Ramos (cell line): ENCODE measurements around the gene OR10H5.
"Not testable (repeated sequence)": the region's sequence is repeated elsewhere in the genome, so short reads cannot be mapped to it uniquely, and the experiment has no call there.

Experiments
- in situ Hi-C: fragments of 300-500 bp; cut with MboI; formaldehyde crosslinking; loops from one replicate; pipeline ENCODE4 v1.14.3; 2022; ENCODE audit warnings: low sequenced_read_pairs; ENCODE audit not compliant: unreplicated experiment

The OR10H5 gene, protein sequence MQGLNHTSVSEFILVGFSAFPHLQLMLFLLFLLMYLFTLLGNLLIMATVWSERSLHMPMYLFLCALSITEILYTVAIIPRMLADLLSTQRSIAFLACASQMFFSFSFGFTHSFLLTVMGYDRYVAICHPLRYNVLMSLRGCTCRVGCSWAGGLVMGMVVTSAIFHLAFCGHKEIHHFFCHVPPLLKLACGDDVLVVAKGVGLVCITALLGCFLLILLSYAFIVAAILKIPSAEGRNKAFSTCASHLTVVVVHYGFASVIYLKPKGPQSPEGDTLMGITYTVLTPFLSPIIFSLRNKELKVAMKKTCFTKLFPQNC

DNA sequence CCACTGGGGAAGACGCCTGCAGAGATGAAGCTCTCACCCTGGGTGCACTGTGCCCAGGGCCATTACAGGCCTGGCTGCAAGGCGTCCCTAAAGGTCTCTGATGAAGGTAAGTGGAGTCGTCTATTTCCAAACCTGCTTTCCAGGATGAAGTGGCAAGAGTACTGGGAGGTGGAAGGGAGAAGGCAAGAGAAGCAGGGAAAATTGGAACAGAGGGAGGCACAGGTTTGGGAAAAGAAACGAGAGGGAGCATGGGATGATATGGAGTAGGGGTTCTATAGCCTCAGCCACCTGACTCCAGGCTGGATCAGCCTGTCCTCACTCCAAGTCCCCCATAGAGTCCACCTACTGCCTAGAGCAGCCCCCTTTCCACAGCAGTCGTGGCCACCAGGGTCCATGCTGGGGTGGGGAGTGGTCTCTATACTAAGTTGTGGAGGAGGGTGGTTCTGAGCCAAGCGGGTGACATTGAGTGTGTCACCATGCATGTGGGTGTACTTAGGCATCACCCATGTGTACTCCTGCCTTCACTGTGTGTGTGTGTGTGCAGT lies at the start of gene OR10H5:
Gene OR10H5, plus strand, starts transcription at position 51 of the 545 bp plus-strand sequence. CDS start 6,388 bp downstream, outside the sequence.
- in situ Hi-C loops, result no loop called here

DNA sequence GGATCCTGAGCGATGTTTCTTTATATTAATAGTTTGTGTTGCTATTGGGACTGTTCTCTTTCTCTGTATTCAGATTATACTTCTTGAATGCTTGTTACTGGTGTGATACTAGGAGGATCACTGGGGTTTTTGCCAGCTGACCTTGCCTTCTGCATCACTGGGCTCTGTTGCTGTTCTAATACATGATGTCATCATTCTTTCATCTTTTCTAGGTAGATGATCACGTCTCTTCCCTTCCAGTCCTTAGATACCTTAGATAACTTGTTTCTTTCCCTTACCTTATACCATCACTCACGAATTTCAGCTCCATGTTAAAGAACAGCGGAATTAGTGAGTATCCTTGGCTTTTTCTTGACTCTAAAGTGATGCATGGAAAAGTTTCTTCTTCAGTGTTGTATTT lies 49.7 kb upstream of the OR10H5 start, which contains the start of gene OR10H3:
Gene OR10H3, plus strand, starts transcription at position 264 of the 400 bp plus-strand sequence. CDS start 3,408 bp downstream, outside the sequence.
- in situ Hi-C loops, result no loop called here

DNA sequence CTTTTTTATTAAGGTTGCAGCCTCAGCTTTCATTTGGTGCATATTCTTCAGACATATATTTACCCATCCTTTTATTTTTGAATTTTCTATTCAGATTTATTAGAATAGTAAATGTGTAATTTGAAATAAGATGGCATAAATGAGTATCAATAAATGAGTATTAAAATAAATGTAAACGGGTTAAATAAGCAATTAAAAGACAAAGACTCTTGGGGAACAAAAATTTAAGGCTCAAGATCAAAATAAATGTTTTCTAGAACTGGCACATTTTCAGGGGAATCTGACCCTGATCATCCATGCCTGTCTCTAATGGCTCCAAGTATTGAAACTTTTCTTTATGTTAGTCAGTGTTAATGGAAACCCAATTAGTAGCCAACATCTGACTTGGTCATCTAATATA lies 46.7 kb upstream of the OR10H5 start:
- in situ Hi-C loops, result no loop called here

DNA sequence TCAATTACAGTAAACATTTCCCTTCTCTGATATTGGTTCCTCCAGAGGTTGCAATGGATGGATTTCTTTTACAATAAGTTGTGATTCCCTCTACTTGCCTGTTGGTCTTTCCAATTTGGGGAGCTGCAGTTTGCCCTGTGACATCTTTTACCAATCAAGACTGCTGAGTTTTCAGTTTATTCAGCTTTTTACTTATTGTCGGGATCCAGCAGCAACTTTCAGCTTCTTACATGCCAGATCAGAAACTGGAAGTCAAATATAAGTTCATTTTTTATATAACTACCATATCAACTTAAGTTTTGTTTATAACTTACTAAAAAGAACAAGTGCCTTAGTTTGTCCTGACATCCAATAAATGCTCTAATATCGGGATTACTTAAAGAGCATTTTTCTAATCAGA lies 39.2 kb upstream of the OR10H5 start:
- in situ Hi-C loops, result no loop called here

DNA sequence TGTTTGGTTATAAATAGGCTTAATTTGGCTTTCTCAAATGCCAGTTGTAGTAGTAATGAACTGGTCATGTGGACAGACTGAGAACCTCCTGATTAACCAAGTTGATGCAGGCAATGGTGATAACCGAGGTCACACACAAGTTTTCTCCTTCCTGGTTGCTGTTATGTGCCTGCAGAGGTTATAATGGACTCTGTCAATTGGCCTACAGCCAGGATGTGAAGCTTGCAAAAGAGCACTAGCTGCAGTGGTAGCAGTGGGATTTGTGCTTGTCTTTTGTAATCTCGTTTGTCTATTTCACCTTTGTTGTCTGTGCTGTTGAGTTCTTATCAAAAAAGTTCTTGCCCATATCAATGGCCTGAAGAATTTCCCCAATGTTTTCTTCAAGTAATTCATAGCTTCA lies 29.1 kb upstream of the OR10H5 start:
- in situ Hi-C loops, result no loop called here

DNA sequence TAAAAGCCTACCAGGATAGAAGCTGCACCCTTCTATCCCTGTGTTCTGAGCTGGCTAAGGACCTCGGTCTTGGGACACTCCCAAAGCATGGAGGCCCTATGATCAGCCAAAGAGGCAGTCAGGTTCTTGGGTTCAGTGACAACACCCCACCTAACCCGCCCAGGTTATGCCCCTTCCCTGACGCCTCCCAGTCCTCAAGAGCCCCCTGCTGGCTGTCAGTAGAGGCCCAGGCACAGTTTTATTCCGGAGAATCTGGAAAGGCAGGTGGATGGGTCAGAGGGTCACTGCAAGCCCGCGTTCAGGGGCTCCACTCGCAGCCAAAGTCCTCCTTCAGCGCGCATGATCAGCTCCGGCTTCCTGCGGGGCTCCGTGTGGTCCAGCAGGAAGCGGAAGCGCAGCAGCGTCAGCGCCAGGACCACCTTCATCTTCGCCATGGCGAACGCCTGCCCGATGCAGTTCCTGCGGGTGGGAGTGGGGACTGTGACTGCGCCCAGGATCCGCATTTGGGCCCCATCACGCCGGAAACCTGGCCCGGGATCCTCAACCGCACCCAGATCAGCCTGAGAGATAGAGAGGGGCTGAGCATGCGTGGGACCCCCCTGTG lies 27.4 kb upstream of the OR10H5 start:
- in situ Hi-C loops, result no loop called here

DNA sequence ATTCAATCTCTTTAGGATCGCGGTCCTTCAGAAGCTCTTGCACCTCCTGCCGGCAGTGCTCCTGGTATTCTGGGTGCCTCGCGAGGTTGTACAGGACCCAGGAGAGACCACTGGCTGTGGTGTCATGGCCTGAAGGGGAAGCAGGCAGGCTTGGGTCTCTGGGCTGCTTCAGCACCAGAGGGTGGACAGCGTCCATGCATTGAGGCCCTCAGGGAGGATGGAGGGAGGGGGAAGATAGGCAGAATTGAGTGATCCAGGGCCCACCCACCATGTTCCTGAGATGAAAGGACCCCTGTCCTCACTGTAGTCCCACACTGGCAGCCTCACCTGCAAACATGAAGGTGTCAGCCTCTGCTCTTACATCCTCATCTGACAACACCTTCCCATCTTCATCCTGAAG lies 17.9 kb upstream of the OR10H5 start:
- in situ Hi-C loops, result no loop called here

DNA sequence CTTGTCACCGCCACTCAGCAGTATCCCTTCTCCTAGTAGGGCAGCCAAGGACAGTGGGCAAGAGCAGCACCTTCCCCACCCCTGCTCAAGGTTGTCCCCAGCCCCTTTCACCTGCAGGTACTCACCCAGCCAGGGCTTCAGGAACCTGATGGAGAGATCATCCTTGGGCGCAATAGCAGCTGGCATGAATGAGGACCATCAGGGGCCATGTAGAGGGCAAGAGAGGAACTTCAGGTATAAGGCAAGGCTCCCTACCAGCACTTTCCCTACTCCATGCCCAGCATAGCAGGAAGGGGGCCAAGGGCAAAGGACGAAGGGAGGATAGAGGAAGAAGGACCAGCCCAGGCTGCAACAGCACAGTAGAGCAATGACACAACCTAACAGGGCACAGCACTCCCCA lies 13.3 kb upstream of the OR10H5 start:
- in situ Hi-C loops, result not testable (repeated sequence)

DNA sequence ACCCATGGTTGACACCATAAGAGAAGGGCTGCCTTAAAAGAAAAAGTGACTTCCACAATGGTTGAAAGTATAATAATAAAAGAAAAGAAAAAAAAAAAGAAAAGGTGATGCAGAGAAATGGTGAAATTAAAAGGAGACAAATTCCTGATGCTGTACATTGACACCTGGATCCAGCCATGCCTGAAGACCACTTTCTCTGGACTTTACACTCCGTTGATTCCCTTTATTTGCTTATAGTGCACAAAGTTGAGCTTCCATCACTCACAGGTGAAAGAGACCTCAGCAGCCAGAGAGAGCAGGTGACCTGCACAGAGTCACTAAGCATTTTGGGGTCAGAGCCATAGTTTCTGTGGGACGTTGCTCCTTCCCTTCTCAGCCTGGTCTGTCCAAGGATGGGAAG lies 12.2 kb upstream of the OR10H5 start:
- in situ Hi-C loops, result loop anchor here (5.0 kb wide), 1 partner anchor 103 kb away; the partner anchor contains the start of gene CYP4F12

DNA sequence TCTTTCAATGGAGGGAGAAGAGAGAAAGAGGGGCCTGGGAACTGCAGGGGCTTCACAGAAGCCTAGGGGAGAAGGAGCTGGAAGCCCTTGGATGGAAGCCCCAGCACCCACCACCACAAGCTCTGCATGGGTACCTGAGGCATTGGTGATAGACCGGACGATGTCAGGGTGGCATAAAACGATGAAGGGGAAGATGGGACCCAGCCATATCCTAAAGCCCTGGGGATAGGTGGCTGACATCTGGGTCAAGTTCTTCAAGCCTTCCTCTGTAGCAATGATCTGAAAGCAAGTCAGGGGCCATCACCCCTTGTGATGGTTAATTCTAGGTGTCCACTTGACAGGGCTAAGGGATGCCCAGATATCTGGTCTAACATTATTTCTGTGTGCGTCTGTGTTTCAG lies 11.2 kb upstream of the OR10H5 start:
- in situ Hi-C loops, result loop anchor here (5.0 kb wide), 1 partner anchor 104 kb away; the partner anchor contains the start of gene CYP4F12

DNA sequence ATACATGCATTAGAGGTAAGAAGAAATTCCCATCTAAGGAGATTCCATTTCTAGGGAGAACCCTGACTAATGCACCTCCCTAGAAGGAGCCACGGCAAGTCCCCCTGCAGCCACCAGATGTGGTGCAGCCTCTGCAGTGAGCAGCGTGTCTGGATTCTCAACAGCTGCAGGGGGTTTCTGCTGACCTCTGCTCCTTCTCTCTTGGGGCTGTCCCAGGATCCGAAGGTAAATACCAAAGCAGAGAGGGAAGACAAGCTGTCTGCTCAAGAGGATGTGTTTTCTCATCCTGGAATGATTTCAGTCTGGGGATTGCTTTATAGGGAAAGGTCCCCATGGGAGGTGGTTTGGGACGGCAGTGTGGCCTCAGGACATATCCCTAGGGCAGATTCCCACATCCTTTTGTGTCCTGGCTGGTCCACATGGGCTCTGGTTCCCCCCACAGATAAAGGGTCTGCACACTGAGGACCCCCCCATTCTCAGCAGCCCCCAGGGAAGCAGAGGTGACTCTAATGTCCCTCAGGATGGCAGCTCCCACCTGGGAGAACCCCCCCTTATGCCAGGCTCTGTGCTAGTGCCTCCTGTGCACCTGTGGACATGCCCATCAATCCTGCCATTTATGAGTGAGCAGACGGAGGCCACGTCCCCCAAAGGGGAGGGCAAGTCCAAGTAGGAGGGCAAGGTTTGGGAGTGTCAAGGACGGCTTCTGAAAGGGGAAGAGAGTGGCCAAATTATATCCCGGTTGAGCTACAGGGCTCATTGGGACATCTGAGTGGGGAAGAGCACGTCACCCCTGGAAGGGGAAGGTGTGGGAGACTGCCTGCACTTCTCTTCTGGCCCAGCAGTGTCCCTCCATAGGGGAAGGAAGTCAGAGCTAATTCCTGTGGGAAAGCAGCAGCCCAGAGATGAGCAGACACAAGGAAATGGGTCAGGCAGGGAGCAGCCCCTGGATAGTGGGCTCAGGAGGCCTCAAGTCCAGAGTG lies 10.2 kb upstream of the OR10H5 start:
- in situ Hi-C loops, result loop anchor here (5.0 kb wide), 1 partner anchor 105 kb away; the partner anchor contains the start of gene CYP4F12

DNA sequence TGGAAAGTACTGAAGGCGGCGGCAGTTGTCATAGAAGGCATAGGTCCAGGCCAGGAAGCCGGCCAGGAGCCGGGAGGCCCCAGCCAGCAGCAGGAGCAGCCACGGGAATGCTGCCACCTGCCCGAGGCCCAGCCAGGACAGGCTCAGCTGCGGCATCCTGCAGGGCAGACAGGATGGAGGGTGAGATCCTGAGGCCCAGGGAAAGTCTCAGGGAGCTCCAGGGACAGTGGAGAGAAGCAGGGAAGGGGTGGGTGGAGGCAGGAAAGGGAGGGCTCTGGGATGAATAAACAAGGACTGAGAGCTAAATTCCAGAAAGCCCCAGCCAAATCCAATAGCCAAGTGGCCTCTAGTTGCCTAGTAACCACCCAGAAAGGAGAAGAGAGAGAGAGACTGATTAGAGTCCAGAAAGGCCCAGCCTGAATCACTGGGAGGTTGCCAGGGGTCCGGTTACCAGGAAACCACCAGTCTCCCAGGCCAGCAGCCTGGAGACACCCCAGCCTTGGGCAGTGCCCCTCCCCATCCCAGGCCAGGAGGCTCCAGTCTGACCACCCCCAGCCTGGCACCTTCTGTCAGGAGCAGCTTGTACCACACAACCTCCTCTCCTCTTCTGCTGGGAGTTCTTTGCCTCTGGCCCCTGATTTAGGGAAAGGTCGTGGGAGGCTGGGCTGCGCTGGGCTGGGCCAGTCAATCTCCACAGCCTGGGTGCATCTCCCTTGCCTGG lies 7.5 kb upstream of the OR10H5 start:
- in situ Hi-C loops, result loop anchor here (5.0 kb wide), 1 partner anchor 108 kb away; the partner anchor contains the start of gene CYP4F12

DNA sequence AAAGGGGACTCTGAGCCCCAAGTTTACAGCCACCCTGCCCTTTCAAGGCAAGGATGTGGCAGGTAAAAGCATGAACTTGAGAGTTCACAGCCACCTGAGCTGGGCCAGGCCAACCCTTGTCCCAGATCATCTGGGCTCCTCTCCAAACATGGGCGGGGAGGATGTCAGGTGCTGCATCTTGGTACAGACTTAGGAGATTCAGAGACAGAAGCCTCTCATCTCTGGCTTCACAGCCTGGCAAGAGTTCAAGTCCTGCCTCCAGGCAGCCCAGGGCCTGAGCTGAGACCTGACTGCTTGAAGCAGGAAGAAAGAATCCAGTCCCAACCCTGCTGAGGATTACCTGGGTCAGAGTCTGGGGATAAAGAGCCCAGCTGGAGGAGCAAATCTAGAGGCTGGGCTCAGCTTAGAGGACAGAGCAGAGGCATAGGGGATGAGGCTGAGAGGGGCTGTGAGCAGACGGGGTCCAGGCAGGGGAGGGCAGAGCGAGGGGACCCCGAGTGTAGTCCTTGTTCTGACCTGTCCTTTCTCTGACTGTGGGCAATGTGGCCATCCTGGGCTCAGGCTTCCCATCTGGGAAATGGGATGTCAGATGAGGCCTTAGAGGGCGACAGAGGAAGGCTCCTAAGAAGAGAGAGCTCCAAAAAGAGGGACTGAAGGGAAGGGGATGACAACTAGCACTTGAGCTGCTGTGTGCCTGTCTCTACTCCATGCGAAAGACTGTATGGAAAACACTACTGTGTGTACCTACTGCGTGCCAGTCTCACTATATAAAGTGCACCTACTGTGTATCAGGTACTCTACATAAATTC lies 6.6 kb upstream of the OR10H5 start:
- in situ Hi-C loops, result no loop called here

DNA sequence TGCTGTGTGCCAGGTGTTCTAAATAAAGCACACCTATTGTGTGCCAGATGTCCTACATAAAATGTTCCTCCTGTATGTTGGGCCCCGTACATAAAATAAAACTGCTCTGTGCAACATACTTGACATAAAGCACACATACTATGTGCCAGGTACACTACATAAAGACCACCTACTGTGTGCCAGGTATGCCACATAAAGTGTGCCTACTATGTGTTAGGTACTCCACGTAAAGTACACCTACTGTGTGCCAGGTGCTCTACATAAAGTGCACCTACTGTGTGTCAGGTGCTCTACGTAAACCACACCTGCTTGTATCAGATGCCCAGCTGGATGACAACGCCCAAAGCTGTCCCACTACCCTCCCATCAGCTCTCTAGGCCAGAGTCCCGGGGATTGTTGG lies 5.8 kb upstream of the OR10H5 start:
- in situ Hi-C loops, result no loop called here

DNA sequence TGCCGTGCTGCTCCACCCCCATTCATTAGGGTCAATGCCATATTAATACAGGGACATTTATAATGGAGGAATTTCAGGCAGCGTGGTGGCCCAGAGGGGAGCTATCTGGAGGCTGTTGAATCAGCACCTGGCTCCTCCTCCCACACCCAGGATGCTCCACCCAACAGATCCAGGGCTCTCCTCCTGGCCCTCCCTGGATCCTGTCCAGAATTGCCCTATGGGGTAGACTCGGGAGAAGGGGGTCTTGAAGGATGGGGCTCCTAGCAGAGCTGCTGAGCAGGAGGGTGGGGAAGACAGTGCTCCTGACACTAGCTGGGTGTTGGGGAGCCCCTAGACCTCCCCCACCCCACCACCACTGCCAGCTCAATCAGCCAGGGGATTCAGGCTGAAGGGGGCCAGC lies 5.2 kb upstream of the OR10H5 start:
- in situ Hi-C loops, result no loop called here

DNA sequence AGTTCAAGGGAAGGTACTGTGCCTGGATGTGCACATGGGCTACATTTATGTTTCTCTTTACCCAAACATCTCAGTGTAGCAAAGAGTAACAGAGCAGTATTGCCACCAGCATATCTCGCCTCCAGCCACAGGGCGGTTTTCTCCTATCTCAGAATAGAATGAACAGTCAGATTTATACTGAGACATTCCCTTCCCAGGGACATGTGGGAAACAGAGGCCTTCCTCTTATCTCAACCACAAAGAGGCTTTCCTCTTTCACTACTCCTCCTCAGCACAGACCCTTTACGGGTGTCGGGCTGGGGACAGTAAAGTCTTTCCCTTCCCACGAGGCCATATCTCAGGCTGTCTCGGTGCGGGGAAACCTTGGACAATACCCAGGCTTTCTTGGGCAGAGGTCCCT lies 4.6 kb upstream of the OR10H5 start:
- in situ Hi-C loops, result not testable (repeated sequence)

DNA sequence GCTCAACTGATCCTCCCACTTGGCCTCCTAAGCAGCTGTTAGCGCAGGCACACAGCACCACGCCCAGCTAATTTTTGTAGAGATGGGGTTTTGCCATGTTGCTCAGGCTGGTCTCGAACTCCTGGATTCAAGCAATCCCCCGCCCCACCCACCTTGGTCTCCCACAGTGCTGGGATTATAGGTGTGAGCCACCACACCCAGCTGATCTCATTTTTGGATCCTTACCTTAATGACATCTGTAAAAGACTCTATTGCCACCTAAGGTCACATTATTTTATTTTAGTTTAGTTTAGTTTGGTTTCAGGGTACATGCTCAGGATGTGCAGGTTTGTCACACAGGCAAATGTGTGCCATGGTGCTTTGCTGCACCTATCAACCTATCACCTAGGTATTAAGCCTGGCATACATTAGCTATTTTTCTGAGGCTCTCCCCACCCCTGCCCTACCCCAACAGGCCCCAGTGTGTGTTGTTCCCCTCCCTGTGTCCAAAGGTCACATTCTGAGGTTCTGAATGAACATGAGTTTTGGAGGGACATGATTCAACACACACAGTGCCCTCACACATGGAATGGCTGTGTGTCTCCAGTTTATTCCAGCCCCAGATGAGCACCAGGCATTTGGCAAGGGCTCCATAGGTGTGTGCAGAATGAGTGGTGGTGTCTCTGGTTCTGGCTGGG lies 1.3 kb downstream of the OR10H5 start:
- in situ Hi-C loops, result no loop called here

DNA sequence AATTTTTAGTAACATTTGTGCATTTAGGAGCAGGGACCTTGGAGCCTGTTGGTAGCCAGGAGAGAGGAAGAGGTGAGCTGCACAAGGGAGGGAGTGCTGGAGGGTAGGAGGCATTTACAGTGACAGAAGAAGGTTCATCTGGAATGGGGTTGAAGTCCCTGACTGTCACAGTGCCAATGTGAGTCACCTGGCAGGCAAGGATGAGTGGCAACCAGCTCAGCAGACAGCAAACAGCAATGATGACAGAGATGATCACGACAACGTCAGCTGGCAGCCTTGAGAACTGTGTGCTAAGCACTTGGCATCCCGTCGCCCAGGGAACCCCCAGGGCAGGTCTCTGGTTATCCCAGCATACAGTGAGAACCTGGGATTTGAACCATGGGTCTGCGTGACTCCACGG lies 2.6 kb downstream of the OR10H5 start:
- in situ Hi-C loops, result no loop called here
